Measurements from ENCODE around the gene GNB1L.

Gene GNB1L

DNA sequence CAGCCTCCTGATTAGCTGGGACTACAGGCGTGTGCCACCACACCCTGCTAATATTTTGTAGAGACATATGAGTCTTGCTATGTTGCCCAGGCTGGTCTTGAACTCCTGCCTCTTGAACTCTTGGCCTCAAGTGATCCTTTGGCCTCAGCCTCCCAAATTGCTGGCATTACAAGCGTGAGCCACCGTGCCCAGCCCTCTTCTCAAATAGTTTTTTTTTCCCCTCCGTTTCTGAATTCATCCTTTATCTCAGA, 82.3 kb downstream of the GNB1L start:
- DNase-seq = no peak

DNA sequence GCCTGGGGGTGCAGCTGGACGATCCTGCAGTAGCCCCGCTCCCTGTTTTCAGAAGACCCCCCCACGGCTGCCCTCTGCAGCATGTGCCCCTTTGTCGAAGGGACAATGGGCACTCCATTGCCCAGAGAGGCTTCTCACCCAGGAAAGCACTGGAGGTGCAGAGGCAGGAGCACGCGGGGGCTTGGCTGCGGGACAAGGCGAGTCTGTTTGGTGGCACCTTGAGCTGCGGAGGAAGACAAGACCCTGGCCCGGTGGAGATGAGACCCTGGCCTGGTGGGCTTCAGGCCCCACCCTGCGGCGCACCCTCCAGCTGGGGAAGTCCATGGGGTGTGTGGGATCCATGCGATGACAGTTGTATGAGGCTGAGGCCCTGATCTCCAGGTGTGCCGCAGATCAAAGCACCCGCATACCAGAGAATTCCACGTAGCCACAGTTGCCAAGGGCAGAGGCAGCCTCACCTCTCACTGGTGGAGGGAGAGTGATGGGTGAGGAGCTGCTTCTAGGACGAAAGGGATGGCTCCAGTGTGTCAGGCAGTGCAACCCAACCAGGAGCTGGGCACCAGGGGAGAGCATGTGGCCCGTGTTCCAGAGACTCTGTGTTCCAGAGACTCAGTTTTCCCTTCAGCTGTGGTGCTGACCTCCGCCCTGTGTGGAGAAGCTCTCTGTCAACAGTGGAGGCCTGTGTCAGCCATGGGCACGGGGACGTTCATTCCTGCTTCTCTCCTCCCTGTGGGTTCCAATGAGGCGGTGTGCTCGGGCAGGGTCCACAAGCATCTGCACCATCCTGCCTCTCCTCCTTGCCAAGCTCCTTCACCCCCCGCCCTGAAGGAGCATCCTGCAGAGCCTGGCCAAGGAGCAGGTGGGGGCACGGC, 84.1 kb downstream of the GNB1L start:
- no peak for DNase-seq

DNA sequence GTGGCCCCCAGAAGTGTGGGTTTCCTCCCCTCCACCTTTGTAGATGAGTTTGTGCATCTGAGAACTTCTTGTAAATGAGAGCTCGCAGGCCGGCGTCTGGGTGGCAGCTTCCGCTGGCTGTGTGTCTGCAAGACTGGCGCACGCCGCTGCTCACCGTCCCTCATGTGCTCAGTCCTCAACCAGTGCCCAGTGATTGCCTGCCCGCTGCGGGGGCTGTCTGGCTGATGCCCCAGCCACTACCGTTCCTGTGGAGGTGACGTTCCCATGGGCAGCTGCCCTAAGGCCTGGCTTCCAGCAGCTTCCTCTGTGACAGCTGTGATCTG, 85.3 kb downstream of the GNB1L start:
- no peak for DNase-seq

DNA sequence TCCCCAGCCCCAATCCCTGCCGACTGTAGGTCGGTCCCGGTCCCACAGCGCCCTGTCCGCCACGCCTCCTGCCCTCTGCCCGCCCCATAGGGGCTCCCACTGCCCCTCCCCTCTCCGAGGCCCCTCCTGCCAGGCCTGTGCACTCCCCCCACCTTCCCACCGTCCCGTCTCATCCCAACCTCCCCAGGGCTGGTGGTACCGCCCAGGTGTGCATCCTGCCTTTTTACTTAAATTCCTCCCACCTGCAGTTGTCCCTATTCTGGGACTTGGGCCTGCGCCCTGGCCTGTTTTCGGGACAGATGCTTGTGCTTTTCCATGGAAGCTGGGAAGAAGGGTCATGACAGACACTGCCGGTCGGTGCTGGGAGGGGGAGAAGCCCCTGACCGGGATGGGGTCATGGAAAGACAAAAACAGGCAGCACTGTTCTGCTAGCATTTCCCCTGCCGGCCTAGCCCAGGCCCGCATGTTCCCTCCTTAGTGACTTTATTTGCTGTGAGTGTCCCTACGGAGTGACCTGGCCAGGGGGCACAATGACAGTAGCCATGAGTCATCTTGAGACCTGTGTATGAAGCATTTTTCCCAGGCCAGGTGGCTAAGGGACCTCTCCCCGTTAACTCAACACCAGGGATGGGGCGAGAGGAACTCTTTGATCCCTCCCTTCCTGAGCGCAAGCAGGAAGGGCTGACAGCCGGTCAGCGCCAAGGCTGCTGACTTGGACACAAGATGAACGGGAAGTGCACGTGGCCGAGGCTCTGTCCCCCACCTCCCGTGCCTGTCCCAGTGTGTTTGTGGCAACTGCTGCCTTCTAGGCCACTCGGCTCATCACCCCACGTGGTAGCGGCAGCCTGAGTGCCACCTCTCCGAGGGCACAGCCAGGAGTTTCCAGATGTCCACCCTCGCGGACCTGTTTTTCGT, 87.0 kb downstream of the GNB1L start:
- DNase-seq = no peak

DNA sequence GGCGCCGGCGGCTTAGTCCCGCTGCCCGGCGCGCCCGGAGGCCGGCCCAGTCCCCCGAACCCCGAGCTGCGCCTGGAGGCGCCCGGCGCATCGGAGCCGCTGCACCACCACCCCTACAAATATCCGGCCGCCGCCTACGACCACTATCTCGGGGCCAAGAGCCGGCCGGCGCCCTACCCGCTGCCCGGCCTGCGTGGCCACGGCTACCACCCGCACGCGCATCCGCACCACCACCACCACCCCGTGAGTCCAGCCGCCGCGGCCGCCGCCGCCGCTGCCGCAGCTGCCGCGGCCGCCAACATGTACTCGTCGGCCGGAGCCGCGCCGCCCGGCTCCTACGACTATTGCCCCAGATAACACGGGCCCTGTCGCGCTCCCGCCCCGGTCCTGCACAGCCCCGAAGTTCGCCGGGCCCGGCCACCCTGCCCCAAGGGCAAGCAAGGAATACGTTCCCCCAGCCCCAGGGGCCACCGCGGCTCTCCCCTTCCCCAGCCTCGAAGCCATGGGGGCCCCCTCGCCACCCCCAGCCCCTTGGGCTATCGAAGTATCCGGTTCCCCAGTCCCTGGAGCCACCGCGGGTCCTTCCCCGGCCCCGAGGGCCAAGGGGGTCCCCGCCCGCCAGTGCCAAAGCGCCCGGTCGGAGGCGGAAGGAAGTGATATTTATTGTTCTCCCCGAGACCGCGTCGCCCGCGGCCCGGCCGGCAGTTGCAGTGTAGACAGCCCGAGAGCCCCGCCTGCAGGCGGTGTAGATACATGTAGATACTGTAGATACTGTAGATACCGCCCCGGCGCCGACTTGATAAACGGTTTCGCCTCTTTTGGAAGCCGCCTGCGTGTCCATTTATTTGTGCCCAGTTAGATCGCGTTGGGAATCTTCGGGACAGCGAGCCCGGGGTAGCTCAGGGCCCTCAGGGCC, 87.9 kb downstream of the GNB1L start:
- DNase-seq = peak; percentile 85

DNA sequence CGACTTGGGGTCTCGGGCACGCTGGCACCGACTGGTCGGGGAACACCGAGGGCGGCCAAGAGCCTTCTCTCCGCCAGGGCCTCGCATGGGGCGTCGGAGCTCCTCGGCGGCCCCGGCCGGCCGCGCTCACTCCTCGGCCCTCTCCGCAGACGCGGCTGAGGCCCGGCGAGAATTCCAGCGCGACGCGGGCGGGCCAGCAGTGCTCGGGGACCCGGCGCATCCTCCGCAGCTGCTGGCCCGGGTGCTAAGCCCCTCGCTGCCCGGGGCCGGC, 88.5 kb downstream of the GNB1L start:
- no peak for DNase-seq

DNA sequence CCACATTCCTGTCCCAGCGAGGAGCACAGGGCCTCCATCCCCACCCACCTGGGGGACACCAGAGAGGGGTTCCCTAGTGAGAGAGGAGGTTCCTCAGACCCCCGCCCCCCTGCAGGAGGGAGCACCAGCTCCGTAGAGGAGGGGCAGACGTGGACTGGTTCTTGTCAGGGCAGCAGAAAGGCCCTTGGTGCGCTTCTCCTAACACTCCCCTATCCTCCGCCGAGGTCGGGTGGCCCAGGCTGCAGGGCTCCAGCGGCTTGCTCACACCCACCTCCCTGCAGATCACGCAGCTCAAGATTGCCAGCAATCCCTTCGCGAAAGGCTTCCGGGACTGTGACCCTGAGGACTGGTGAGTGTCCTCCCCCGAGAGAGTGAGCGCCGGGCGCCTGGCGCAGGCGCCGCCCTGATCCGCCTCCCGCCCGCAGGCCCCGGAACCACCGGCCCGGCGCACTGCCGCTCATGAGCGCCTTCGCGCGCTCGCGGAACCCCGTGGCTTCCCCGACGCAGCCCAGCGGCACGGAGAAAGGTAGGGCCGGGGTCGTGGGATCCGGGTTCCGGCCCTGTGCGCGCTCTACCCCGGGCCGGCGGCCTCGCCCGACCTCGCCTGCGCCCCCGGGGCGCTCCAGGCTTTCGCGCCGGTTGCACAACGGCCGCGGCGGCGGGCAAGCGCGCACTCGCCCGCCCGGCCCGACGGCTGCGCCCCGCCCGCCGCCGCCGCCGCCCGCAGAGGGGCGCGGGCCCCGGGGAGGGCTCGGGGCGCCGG, 89.0 kb downstream of the GNB1L start:
- peak; percentile 42 for DNase-seq

DNA sequence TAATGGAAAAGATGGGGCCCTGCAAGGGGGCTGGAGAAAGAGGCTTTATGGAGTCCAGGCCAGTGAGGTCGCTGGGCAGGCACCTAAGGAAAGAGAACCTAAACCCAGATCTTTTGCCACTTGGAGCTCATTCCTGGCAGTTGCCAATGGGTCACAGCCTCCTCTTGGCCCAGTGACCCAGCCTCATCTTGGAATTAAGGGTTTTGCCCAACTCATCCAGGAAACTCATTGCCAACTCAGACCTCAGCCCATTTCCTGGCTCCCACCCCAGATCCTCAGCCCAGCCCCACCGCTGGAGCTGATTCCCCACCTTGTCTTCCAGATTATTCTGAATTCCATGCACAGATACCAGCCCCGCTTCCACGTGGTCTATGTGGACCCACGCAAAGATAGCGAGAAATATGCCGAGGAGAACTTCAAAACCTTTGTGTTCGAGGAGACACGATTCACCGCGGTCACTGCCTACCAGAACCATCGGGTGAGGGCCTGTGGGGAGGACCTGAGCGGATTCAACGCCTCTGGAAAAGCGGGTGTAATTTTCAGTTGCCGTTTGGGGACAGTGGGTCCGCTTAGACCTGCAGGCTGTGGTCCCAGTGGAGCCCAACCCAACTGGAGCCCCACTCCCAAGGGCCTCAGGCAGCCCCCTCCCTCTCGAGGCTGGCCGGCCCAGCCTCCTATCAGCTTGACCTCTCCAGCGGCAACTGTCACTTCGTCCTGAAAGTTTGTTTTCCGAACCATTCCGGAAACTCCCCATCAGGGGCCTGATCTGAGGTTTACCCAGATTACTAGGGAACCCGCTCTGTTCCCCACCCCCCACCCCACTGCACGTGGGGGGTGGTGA, 89.8 kb downstream of the GNB1L start:
- DNase-seq = no peak

DNA sequence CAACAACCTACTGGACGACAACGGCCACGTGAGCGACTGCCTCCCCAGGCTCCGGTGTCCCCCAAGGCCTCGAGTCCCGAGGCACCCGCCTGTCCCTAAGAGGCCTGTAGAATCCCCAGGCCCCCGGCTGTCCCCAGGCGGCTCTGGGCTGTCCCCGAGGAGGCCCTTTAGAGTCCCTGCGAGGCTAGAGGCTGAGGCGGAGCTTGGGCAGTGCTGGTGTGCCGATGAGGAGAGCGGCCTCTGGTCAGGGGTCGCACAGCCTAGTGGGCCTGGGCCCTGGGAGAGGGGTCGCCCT, 90.4 kb downstream of the GNB1L start:
- DNase-seq = no peak

DNA sequence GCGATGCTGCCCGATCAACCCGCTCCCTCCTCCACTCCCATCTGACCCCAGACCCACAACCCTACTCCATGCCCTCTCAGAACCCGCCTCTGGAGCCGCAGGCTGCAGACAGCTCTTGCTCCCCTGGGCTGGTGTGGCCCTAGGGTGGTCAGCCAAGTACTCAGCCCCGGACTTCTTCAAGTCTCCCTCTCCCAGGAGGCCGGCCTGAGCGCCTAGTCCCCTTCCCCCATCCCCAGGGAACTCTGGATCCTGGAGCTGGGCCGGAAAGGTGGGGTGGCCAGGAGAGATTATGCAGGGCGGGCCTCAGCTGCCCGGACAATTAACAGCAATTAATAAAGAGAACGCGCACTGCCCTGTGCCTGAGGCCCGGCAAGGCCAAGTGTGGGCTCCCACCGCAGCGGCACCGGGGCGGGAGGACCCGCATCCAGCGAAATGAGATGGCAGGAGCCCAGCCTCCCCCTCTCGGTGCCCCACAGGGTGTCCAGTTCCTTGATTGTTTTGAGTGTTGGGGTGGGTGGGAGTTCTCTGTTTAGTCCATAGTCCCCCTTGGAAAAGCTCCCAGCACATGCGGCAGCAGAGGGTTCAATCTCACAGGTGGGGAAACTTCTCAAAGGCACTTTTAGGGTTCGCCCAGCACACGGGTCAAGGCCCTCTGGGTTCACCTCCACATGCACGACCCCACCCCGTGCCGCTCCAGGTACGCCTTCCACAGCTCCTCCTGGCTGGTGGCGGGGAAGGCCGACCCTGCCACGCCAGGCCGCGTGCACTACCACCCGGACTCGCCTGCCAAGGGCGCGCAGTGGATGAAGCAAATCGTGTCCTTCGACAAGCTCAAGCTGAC, 91.0 kb downstream of the GNB1L start:
- no peak for DNase-seq

DNA sequence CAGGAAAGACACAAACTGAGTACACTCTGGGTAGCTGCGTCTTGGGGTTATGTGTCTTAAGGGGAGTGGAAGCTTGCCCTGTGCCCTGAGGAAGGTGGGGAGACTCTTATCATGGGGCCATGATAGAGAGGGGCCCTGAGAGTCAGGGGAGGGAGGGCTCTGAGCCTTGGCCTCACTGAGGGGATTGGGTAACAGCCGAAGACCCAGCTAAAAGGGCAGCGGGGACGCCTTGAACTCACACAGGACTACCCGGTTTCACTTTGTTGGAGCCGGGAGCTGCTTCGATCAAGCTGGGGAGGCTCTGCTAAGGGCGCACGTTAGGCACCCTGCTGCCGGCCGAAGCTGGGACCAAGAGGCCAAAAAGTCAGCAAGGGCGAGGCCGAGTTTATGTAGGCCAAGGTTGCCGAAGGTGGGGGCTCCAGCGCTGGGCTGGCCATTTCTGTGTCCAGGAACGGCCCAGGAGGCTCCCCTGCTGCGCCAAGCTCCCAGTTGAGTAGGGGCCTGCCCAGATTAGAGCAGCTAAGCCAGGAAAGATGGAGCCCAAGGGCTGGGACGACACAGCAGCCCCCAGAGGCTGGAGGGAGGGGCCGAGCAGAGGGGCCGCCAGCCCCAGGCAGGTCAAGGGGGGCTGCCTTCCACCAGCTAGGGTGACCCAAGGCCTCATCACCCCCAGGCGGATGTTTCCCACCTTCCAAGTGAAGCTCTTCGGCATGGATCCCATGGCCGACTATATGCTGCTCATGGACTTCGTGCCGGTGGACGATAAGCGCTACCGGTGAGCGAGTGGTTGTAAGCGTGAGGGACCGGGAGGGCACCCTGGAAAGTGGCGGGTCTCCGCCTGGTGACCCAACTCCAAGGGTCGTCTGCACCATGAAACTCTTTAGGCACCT, 91.9 kb downstream of the GNB1L start:
- DNase-seq = no peak

DNA sequence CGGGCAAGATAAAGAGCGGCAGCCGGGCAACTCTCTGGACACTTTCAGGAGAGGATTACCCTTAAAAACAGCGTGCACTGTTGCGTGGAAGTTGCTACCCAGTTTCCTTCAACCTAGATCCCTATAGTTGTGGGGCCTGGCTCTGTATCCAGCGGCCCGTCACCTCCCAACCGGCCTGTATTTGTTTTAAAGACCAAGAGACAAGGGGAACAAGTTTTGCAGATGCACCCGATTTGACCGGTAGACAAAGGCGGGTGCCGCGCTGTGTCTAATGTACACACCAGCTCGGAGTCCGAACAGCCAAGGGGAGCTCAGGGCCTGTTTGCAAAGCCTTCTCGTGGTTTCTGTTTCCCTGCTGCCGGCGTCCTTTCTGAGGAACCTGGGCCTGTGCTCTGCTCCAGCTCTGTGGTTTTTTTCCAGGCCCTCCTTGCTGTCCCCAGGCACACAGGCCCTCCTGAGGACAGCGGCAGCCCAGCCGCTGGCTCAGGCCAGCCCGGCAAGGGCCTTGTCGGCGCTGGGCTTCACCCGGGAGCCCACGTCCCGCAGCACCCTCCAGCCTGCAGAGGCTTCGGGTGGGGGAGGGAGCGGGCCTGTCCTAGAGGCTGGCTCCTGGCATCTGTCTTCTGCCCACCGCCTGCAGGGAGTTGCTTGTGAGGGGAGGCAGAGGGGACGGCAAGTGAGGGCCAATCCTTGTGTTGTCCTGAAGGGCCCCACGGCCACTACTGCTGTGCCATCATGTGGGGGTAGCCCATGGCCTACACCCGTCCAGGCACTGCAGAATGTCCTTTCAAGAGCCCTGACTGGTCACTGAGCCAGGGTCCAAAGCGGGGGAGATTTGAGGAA, 92.7 kb downstream of the GNB1L start:
- DNase-seq = no peak

DNA sequence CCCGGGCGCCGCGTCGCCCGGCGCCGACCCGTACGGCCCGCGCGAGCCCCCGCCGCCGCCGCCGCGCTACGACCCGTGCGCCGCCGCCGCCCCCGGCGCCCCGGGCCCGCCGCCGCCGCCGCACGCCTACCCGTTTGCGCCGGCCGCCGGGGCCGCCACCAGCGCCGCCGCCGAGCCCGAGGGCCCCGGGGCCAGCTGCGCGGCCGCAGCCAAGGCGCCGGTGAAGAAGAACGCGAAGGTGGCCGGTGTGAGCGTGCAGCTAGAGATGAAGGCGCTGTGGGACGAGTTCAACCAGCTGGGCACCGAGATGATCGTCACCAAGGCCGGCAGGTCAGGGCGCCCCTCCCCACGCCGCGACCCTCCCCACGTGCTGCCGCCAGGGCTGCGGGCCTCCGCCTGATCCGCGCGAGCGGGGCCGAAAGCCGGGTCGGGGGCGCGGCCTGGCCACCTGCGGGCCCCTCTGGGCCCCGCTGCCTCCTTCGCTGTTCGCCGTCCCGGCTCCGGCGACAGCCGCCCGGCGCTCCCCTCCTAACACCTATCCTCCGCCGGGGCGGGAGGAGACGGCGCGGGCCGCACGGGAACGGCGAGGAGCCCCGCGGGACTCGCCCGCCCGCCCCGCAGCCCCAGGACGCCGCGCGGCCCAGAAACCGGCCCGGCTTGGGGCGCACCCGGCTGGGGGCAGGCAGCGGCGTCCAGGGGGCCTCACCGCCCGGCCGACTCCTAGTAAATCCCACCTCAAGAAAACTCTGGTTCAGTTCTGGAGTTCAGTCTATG, 93.5 kb downstream of the GNB1L start:
- DNase-seq = no peak

DNA sequence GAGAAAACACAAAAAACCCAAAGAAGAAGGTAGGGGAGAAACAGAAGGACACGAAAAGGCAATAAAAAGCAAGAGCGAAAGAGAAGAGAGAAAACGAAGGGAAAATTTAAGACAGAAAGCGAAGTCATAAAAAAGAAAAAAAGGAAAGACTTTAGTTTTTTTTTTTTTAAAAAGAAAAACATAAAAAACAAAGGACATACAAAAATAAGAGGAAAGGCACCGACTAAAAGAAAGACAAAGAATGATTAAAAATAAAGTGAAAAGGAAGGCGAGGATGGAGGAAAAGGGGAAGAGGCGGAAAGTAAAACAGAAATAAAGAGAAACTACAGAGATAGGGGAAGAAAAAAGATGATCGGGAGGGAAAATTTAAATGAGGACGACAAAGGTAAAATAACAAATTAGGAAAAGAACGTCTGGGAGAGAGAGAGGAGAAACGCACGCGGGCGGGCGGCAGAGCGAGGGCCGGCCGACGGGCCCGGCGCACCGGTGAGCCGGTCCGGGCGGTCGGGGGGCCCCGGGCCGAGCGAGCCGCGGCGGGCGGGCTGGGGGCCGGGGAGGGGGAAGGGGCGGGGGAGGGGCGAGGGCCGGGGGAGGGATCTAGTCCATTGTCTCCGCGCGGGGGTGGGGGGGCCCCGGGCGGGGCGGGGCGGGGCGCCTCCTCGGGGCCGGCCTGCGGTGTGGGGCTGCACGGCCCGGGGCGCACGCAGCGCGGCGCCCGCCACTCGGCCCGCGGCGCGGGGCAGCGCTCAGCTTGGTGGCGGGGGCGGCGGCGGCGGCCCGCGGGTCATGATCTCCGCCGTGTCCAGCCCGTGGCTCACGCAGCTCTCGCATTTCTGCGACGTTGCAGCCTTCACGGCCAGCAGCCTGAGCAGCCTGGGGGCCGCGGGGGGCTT, 94.4 kb downstream of the GNB1L start, which contains the start of gene TBX1:
TSS of gene TBX1 (plus strand) at position 721 of the 893 bp plus-strand sequence. CDS start at position 787, 66 bp downstream.
- DNase-seq = no peak

DNA sequence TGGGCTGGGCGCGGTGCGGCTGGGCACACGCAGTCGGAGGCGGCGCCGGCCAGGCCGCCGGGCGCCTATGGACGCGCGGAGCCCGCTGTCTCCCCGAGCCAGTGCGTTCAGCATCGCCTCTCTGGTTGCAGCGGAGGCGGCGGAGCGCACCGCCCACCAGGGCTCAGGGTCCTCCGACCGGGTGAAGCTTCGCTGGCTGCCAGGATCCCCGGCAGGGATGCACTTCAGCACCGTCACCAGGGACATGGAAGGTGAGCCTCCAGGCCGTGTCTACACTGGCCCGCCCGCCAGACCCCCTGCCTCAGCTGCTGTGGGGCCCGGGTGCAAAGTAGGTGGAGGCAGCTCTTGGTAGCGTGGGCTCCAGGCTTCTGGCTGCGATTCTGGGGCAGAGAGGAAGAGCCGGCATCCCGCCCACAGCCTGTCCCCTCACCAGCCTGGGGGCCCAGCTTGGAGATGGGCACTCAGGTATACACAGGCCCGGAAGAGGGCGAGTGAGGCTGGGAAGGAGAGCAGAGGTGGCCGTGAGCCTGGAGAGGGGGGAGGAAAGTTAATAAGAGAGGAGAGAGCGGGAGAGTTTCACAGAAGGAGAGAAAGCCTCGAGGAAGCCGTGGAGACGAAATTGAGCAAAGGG, 95.1 kb downstream of the GNB1L start:
- DNase-seq = no peak

DNA sequence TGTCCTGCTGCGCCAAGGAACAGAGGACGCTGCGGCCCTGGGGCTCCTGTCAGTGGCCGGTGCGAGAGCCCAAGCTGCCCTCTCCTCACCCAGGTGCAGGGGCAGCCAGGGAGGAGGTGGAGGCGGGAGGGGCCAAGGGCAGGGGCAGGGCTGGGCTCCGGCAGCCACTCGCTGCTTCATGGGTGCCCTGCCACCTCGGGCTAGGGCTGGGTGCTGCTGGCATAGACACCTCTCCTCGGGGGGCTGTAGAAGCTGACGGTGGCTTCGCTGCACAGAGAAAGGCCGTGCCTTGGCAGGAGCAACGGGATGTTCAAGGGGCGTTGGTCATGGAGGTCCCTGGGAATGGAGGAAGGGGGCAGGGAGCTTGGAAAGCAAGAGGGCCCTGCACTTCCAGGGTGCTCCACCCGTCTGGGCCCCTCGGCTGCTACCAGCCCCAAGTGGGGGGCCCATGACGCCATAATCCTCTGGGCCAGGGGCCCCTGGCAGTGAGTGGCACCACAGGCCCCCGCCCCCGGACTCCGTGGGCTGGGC, 95.7 kb downstream of the GNB1L start:
- DNase-seq = no peak

All from hematopoietic multipotent progenitor cell treated with erythropoietin and hydrocortisone succinate and interleukin-3 and kit ligand, for 6 days (in vitro differentiated cells).